ENCODE results near the gene FLVCR2.
A peak's percentile ranks its signal among the peaks of the same experiment; 100 is the strongest.

The FLVCR2 gene

GRCh38 chr14:75537071-75537470 lies 41.3 kb upstream of the FLVCR2 start:
- Histone ChIP-seq H3K27me3 (replicated peaks; ENCODE audit: control insufficient read depth, insufficient read depth, low read length) (no peaks in the 10 kb centered on the region), H3K36me3 (ENCODE audit: control insufficient read depth, insufficient read depth, low read length) (peaks cover 7% of the 10 kb centered on the region; the same call in 1 of the 2 replicates), H3K4me3 (replicated peaks; ENCODE audit: low read depth, low read length) (no peak overlapping the region)
- DNase-seq (ENCODE audit: extremely low read depth, insufficient read length) = no peak
- TF ChIP-seq CTCF (IDR thresholded peaks at IDR 0.05; ENCODE audit: insufficient read depth, low read length, poor library complexity, severe bottlenecking) = no peak

- H3K4me3 ChIP-seq (replicated peaks; ENCODE audit: low read depth, low read length) = no peak overlapping the region
- DNase-seq (ENCODE audit: extremely low read depth, insufficient read length) = no peak
- peaks cover 7% of the 10 kb centered on the region; the same call in 1 of the 2 replicates for H3K36me3 ChIP-seq (ENCODE audit: control insufficient read depth, insufficient read depth, low read length)
- no peaks in the 10 kb centered on the region for H3K27me3 ChIP-seq (replicated peaks; ENCODE audit: control insufficient read depth, insufficient read depth, low read length)
- TF ChIP-seq CTCF (IDR thresholded peaks at IDR 0.05; ENCODE audit: insufficient read depth, low read length, poor library complexity, severe bottlenecking) = no peak
Measured at GRCh38 chr14:75539162-75539560, 39.3 kb upstream of the FLVCR2 start.

GRCh38 chr14:75539561-75540478 lies 38.6 kb upstream of the FLVCR2 start:
- TF ChIP-seq CTCF (IDR thresholded peaks at IDR 0.05; ENCODE audit: insufficient read depth, low read length, poor library complexity, severe bottlenecking) = no peak
- Histone ChIP-seq H3K4me3 (replicated peaks; ENCODE audit: low read depth, low read length) (peak overlapping the region; percentile 37), H3K36me3 (ENCODE audit: control insufficient read depth, insufficient read depth, low read length) (peaks cover 6% of the 10 kb centered on the region; the same call in 1 of the 2 replicates), H3K27me3 (replicated peaks; ENCODE audit: control insufficient read depth, insufficient read depth, low read length) (no peaks in the 10 kb centered on the region)
- peak; percentile 76 for DNase-seq (ENCODE audit: extremely low read depth, insufficient read length)

GRCh38 chr14:75540479-75540851 lies 38.0 kb upstream of the FLVCR2 start:
- no peaks in the 10 kb centered on the region for H3K27me3 ChIP-seq (replicated peaks; ENCODE audit: control insufficient read depth, insufficient read depth, low read length)
- peak overlapping the region; percentile 24; the same call in 1 of the 2 replicates for H3K4me3 ChIP-seq (replicated peaks; ENCODE audit: low read depth, low read length)
- peaks cover 6% of the 10 kb centered on the region; the same call in 1 of the 2 replicates for H3K36me3 ChIP-seq (ENCODE audit: control insufficient read depth, insufficient read depth, low read length)
- DNase-seq (ENCODE audit: extremely low read depth, insufficient read length) = no peak
- TF ChIP-seq CTCF (IDR thresholded peaks at IDR 0.05; ENCODE audit: insufficient read depth, low read length, poor library complexity, severe bottlenecking) = no peak

- H3K27me3 ChIP-seq (replicated peaks; ENCODE audit: control insufficient read depth, insufficient read depth, low read length) = no peaks in the 10 kb centered on the region
- no peak for TF ChIP-seq CTCF (IDR thresholded peaks at IDR 0.05; ENCODE audit: insufficient read depth, low read length, poor library complexity, severe bottlenecking)
- peak overlapping the region; percentile 29; the same call in 1 of the 2 replicates for H3K4me3 ChIP-seq (replicated peaks; ENCODE audit: low read depth, low read length)
- peak; percentile 69 for DNase-seq (ENCODE audit: extremely low read depth, insufficient read length)
- peaks cover 13% of the 10 kb centered on the region for H3K36me3 ChIP-seq (ENCODE audit: control insufficient read depth, insufficient read depth, low read length)
Measured at GRCh38 chr14:75542588-75543091, 35.8 kb upstream of the FLVCR2 start.

All from GM06990 (cell line).